ENCODE data around the gene ADSS2.

DNA sequence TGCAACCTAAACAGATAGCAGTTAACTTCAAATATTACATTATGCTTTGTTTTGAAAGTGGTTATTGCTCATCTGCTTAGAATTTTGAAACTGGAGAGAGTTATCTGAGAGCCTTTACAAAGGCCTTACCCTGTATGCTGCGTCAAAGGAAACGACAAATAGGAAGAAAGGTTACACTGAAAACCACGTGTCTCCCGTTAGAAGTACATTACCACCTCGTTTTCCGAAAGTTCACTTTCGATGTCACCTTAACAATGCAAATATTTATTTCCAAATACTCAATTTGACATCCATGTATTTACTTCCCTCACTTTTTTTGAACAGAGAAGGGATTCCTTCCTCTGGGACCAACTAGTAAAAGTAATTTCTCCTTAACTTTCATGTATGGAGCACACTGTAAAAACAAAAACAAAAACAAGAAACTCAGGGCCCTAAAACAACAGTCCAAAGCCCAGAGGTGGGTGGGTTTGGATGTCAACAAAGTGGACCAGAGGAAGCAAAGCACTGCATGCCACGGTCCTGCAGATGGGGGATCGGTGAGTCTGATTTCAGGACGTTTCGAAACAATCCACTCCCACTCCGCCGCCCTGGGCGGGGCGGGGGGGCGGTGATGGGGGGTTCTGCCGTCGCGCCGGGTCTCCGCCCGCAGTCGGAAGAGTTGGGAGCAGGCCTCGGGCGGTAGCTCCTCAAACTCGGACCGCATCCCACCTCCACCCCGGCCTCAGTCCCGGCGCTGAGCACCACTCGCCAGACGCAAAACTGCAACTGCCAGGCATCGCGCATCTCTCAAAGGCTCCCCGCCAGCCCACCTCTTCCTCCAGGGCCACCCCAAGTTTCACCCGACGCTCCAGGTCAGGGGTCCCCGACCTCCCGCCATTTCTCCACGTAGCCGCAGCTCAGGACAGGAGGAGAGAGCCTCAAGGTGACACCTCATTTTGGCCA, 841 bp downstream of the ADSS2 start:
- TF ChIP-seq NRF1 (IDR thresholded peaks at IDR 0.05; ENCODE audit: low read depth, low read length): no peak
- TF ChIP-seq, protein P1, sequence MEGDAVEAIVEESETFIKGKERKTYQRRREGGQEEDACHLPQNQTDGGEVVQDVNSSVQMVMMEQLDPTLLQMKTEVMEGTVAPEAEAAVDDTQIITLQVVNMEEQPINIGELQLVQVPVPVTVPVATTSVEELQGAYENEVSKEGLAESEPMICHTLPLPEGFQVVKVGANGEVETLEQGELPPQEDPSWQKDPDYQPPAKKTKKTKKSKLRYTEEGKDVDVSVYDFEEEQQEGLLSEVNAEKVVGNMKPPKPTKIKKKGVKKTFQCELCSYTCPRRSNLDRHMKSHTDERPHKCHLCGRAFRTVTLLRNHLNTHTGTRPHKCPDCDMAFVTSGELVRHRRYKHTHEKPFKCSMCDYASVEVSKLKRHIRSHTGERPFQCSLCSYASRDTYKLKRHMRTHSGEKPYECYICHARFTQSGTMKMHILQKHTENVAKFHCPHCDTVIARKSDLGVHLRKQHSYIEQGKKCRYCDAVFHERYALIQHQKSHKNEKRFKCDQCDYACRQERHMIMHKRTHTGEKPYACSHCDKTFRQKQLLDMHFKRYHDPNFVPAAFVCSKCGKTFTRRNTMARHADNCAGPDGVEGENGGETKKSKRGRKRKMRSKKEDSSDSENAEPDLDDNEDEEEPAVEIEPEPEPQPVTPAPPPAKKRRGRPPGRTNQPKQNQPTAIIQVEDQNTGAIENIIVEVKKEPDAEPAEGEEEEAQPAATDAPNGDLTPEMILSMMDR (IDR thresholded peaks at IDR 0.05): no peak
- no peak for TF ChIP-seq SMC3 (IDR thresholded peaks at IDR 0.05; ENCODE audit: low read depth, low read length)
- TF ChIP-seq GATA2 (CRISPR knock-in tag; IDR thresholded peaks at IDR 0.05): no peak
- TF ChIP-seq POLR2AphosphoS5 (IDR thresholded peaks at IDR 0.05; ENCODE audit: low read depth, low read length): no peak
- no peak for TF ChIP-seq TAF1 (IDR thresholded peaks at IDR 0.05; ENCODE audit: borderline replicate concordance, low read depth, low read length)
